Effector memory CD8-positive, alpha-beta T cell (primary cell): ENCODE results near the gene PSMA2.

Experiments used
- ATAC-seq: fragments of 150-1000 bp; cut with Tn5 transposase; replicated peaks from 2 replicates; pipeline ENCODE4 v1.10.0; 2021; ENCODE audit warnings: mild to moderate bottlenecking, moderate library complexity
- DNase-seq, 3 experiments: peaks; one replicate each; pipeline ENCODE4 v3.0.0; 2021
- H3K27ac Mint-ChIP-seq, 2 donors: one replicate each; pipeline ENCODE4 v1.8.0; 2022; ENCODE audit warnings: mild to moderate bottlenecking in 2 of 2, mixed read lengths in 2 of 2, moderate library complexity in 2 of 2
- H3K27me3 Mint-ChIP-seq, 2 donors: one replicate each; pipeline ENCODE4 v1.8.0; 2022; ENCODE audit warnings: mixed read lengths in 2 of 2
- H3K36me3 Mint-ChIP-seq: one replicate; pipeline ENCODE4 v1.8.0; 2022; ENCODE audit warnings: mild to moderate bottlenecking, moderate library complexity, mixed read lengths; ENCODE audit not compliant: insufficient read depth
- H3K4me1 Mint-ChIP-seq, 2 donors: one replicate each; pipeline ENCODE4 v1.8.0; 2022; ENCODE audit warnings: low read depth in 2 of 2, mixed read lengths in 2 of 2
- H3K4me3 Mint-ChIP-seq, 2 donors: one replicate each; pipeline ENCODE4 v1.8.0; 2022; ENCODE audit warnings: mild to moderate bottlenecking in 2 of 2, mixed read lengths in 2 of 2, moderate library complexity in 2 of 2
- H3K9me3 Mint-ChIP-seq, 2 donors: one replicate each; pipeline ENCODE4 v1.8.0; 2022; ENCODE audit warnings: mixed read lengths in 2 of 2
- total RNA-seq, 9 experiments: gene quantifications; one replicate each; lab custom pipeline; 2026; lab: John Stamatoyannopoulos, UW

The PSMA2 gene
- 4.9 to 14.3 (median 8.8) reads per million in 9 experiments for total RNA-seq

DNA sequence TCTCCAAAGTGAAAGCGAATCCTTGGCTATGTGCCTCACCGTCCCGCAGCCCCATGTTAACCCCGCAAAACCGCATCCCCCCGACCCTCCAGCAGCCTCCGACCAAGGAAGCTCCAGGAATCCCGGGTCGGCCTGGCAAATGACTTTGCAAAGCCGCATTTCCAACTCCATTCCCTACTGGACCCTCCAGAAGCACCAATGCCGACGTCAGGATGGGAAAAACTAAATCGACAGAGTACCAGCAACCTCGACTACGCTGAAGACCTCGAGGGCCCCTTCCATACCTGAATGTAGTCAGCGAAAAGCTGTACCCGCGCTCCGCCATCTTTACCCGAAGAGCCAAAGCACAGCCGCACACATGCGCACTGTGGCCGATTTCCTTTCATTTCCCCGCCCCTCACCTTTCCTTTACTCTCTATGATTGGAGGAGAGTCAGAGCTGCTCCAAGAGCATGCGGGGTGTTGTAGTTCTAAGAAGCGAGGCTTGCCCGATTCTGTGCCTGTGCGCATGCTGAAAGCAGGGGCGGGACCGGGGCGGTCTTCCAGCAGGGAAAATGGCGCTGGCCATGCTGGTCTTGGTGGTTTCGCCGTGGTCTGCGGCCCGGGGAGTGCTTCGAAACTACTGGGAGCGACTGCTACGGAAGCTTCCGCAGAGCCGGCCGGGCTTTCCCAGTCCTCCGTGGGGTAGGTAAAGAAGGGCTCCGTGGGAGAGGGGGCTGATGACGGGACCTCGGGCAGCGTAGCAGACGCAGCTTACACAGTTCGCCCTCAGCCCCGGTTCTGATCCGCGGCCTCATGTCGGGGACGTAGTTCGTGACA lies at the start of gene PSMA2, which contains the start of gene MRPL32:
Gene PSMA2 (minus strand): TSS at position 341 of the 818 bp plus-strand sequence. CDS start 16 bp downstream, at position 325.
Gene MRPL32 (plus strand): TSS at position 543 of the 818 bp plus-strand sequence. CDS start 11 bp downstream, at position 554.
- Mint-ChIP-seq H3K4me3 (peak within 1 kb of the TSS; percentile 97 to 99), H3K36me3 (peaks cover 36% of the 10 kb centered on the region), H3K27me3 (no peaks in the 10 kb centered on the region), H3K4me1 (peaks cover 31 to 46% of the 10 kb centered on the region in 2 donors), H3K27ac (peak within 1 kb of the TSS; percentile 98 to 100), H3K9me3 (no peaks in the 10 kb centered on the region)
- peak; percentile 93 to 95 (median 94) for DNase-seq
- peak; percentile 98 for ATAC-seq

DNA sequence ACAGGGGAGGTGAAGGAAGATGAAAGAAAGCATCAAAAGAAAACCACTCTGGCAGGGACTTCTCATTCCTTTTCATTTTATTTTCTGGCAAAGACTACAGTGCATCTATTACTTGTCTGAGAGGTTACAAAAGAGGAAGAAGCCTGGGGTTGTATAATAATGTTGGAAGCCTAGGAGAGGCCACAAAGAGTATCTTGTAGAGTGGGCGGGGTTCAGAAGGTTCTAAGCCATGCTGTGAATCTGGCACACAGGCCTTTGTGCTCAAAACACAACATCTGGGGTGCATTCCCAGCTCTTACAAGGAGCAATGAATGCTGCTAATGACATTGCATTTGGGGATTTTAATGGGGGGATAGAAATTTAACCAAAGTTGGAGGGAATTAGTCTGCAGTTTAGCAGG lies 49.6 kb upstream of the PSMA2 start:
- ATAC-seq (no peak), DNase-seq (no peak)
- peaks cover 27 to 31% of the 10 kb centered on the region in 2 donors for H3K27me3 Mint-ChIP-seq
- H3K4me1 Mint-ChIP-seq, result no peaks in the 10 kb centered on the region
- no peaks in the 10 kb centered on the region for H3K9me3 Mint-ChIP-seq
- no peak overlapping the region for H3K4me3 Mint-ChIP-seq
- no peak overlapping the region for H3K27ac Mint-ChIP-seq
- H3K36me3 Mint-ChIP-seq, result no peaks in the 10 kb centered on the region

DNA sequence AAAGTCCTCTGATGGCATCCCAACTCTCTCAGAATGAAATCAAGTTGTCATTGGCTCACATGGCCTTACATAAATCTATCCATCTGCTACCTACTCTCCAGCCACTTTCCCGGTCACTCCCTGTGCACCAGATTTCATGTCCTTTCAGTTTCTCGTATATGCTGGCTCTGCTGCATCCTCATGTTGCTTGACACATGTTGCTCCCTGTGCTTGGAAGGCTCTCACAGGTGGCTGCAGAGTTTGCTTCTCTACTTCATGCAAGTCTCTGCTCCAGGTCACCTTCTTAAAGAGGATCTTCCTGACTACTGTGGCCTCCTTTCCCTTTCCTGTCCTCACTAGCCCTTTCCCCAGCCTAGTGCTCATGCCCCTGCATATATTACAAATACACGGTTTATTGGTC lies 48.5 kb upstream of the PSMA2 start:
- no peaks in the 10 kb centered on the region for H3K36me3 Mint-ChIP-seq
- no peak overlapping the region for H3K4me3 Mint-ChIP-seq
- no peak overlapping the region for H3K27ac Mint-ChIP-seq
- no peaks in the 10 kb centered on the region for H3K9me3 Mint-ChIP-seq
- H3K27me3 Mint-ChIP-seq, result peaks cover 23 to 38% of the 10 kb centered on the region in 2 donors
- no peak for DNase-seq
- no peaks in the 10 kb centered on the region for H3K4me1 Mint-ChIP-seq
- ATAC-seq, result no peak

DNA sequence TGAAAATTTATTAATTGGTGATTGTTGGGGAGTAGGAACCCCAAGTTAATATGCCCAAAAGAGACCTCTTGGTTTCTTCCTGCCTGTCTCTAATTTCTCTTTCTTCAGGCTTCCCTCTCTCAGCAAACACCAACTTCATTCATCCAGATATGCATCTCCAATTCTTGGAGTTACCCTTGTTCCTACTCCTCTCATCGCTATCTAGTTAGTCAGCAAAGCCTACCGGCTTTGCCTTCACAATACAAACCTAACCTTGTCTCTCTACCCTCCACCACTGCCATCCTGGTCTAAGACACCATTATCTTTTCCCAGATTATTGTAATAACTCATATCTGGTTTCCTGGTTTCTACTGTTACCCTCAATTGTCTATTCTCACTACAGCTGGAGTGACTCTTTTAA lies 48.1 kb upstream of the PSMA2 start:
- Mint-ChIP-seq H3K36me3 (no peaks in the 10 kb centered on the region), H3K27ac (no peak overlapping the region), H3K4me1 (no peaks in the 10 kb centered on the region), H3K4me3 (no peak overlapping the region), H3K9me3 (no peaks in the 10 kb centered on the region), H3K27me3 (peaks cover 26 to 38% of the 10 kb centered on the region in 2 donors)
- ATAC-seq (no peak), DNase-seq (no peak)

DNA sequence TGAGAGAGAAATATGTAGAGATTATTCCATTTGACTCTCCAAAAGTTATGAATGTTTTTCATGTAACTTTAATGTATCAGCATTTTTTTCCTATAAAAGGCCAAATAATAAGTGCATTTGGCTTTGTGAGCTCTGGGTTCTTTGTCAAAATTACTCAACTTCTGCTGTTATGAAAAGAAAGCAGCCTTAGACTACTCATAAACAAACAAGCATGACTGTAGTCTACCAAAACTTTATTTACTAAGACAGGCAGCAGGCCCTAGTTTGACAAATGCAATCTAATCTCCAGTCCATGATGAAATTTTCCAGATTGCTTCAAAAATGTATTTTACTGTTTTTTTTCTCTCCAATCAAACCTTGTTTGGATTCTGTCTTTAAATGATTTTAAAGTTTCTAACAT lies 46.5 kb upstream of the PSMA2 start:
- no peaks in the 10 kb centered on the region for H3K36me3 Mint-ChIP-seq
- no peaks in the 10 kb centered on the region for H3K4me1 Mint-ChIP-seq
- H3K27ac Mint-ChIP-seq, result no peak overlapping the region
- DNase-seq, result no peak
- peaks cover 35 to 51% of the 10 kb centered on the region in 2 donors for H3K27me3 Mint-ChIP-seq
- no peak overlapping the region for H3K4me3 Mint-ChIP-seq
- ATAC-seq, result no peak
- no peaks in the 10 kb centered on the region for H3K9me3 Mint-ChIP-seq

DNA sequence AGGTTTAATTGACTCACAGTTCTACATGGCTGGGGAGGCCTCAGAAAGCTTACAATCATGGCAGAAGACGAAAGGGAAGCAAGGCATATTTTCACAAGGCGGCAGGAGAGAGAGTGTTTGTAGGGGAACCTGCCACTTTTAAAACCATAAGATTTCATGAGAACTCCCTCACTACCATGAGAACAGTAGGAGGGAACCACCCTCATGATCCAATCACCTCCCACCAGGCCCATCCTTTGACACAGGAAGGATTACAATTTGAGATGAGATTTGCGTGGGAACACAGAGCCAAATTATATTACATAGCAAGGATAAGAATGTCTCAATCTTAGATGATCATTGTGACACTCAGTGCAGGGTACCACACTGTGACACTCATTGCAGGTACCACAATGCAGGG lies 44.4 kb upstream of the PSMA2 start:
- no peaks in the 10 kb centered on the region for H3K9me3 Mint-ChIP-seq
- H3K27me3 Mint-ChIP-seq, result peaks cover 35 to 52% of the 10 kb centered on the region in 2 donors
- H3K27ac Mint-ChIP-seq, result no peak overlapping the region
- no peak for ATAC-seq
- no peak for DNase-seq
- no peak overlapping the region for H3K4me3 Mint-ChIP-seq
- no peaks in the 10 kb centered on the region for H3K4me1 Mint-ChIP-seq
- no peaks in the 10 kb centered on the region for H3K36me3 Mint-ChIP-seq

DNA sequence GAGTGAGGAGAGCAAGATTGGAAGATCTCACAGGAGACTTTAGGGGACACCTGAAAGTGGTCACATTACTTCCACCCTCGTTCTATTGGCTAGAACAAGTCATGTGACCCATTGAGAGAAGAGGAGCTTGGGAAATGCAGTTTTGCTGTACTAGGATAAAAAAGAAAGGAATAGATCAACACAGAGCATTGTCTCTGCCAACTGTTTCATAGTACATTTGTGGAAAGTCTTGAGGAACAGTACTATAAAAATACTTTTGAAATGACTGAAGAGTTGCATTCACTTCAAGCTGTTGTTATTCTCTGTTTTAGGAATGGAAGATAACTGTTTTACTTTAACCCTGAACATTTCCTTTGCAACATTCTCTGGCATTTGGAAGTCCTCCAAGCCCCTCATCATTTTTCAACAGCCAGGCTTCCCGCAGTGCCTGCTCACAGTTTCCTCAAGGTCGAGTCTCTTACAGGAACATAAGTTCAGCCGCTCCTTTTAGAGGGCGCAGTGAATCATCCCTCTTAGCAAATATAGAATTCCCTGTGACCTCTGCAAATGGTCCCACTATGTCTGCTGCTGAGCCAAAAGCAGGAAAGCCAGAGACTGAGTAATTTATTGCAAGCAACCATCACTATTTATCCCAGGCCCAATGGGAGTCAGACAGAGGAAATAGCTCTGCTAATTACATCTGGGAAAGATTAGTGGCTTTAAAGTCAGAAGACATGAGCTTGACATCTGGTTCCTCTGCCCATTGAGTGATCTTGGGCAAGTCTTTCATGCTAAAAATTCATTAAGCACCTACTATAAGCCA lies 40.9 kb upstream of the PSMA2 start:
- no peaks in the 10 kb centered on the region for H3K9me3 Mint-ChIP-seq
- H3K27ac Mint-ChIP-seq, result no peak overlapping the region
- DNase-seq, result no peak

DNA sequence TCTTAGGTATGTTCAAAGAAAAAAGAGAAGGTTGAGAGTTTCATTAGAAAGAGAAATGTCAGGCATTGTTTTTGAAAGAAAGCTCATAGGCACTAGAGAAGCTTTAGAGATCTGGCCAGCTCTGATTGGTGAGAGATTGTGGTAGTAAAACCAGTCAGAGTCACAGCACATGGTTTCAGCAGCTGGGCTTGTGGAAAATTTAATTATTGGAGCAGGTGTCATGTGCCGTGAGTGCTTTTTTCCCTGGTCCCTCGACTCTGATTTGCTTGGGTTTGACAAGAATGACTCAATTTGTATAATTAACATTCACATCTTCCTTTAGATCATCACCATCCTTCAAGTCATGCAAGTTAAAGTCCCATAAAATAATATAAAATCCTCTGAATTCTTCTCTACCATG lies 35.4 kb upstream of the PSMA2 start:
- Mint-ChIP-seq H3K4me1 (no peaks in the 10 kb centered on the region), H3K27ac (no peak overlapping the region), H3K36me3 (no peaks in the 10 kb centered on the region), H3K4me3 (no peak overlapping the region), H3K9me3 (no peaks in the 10 kb centered on the region), H3K27me3 (peaks cover 29 to 32% of the 10 kb centered on the region in 2 donors)
- DNase-seq (no peak), ATAC-seq (no peak)

More for the DNA sequence above, 40.9 kb upstream of the PSMA2 start:
- Mint-ChIP-seq H3K4me3 (no peak overlapping the region), H3K4me1 (no peaks in the 10 kb centered on the region), H3K27me3 (peaks cover 31 to 44% of the 10 kb centered on the region in 2 donors), H3K36me3 (no peaks in the 10 kb centered on the region)
- ATAC-seq, result no peak

DNA sequence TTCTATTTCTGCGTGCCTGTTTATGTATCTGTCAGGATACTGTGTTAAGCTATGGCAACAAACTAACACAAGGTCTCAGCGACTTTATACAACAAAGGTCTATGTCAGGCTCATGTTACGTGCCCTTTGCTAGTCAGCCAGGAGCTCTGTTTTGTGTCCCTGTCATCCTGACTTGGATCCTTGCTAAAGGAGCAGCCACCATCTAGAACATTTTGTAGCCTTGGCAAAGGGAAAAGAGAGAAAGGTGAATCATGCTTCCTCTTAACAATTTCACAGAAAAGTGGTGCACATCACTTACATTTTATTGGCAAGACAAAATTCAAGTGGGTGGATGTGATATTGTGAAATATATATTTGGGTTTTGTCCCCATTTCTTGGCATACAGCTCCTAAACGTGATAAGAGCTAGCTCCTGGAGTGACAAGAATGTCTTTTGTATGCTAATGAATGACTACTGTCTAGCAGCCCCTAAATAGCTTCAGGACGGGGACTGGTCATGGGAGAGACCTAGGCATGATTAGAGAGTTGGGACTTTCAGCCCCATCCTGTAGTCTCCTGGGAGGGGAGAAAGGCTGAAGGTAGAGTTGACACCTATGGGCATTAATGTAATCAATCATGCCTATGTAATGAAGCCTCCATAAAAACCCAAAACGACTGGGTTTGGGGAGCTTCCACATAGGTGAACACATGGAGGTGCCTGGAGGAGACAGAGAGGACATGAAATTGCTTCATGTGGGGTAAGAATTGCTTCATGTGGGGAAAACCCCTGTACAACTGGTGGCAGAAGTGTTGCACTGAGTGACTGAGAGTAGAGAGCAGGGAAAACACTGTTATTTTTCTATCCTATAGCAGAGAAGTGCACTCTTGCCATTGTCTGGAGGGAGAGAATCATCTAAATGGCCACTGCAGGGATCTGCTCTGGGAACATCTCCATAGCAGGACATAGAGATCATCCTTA lies 33.2 kb upstream of the PSMA2 start:
- H3K27ac Mint-ChIP-seq, result no peak overlapping the region

DNA sequence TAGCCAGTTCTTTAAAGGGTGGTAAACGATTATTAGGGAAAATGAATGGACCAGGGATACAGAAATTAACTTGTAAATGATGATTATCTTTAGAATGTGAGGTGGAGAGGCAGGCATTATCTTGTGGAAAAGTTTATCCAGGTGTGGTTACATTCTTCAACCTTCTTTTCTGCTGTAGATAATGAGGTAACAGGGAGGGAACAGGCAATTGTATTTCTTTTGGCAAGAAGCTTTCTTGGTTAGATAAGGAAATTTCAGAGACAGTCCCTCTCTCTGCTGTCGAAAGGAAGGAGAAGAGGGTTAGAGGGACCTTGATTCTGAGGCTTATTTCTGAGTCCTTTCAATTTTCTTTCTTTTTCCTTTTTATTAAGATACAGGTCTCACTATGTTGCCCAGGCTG lies 32.3 kb upstream of the PSMA2 start:
- Mint-ChIP-seq H3K36me3 (no peaks in the 10 kb centered on the region), H3K27ac (no peak overlapping the region), H3K27me3 (peaks cover 46% of the 10 kb centered on the region in 2 donors), H3K4me1 (no peaks in the 10 kb centered on the region), H3K4me3 (no peak overlapping the region), H3K9me3 (no peaks in the 10 kb centered on the region)
- DNase-seq (no peak), ATAC-seq (no peak)

More for the DNA sequence above, 33.2 kb upstream of the PSMA2 start:
- Mint-ChIP-seq H3K4me3 (no peak overlapping the region), H3K4me1 (no peaks in the 10 kb centered on the region), H3K27me3 (peaks cover 41 to 45% of the 10 kb centered on the region in 2 donors), H3K9me3 (no peaks in the 10 kb centered on the region), H3K36me3 (no peaks in the 10 kb centered on the region)
- ATAC-seq (no peak), DNase-seq (no peak)

DNA sequence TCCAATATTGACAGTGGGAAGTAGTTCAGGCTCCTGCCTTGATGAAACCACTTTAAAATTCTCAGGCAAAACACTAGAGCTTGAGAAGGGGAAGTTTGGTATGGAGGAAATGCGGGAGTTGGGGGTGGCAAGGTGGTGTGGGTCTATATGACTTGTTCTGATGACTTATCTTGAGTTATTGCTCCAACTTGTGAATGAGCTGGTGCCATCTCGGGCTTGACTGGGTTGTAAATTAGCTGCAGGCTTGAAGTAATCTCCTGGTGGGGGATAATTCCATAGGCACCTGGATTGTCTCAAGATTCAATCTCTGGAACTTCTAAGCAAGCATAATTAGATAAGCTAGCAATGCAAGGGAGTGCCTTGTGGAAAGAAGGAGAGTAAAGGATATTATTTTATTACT lies 29.2 kb upstream of the PSMA2 start:
- DNase-seq, result no peak
- Mint-ChIP-seq H3K27me3 (peaks cover 26 to 27% of the 10 kb centered on the region in 2 donors), H3K36me3 (peaks cover 2% of the 10 kb centered on the region), H3K9me3 (peaks cover 0 to 7% of the 10 kb centered on the region in 2 donors), H3K27ac (no peak overlapping the region), H3K4me3 (no peak overlapping the region), H3K4me1 (no peaks in the 10 kb centered on the region)
- no peak for ATAC-seq

DNA sequence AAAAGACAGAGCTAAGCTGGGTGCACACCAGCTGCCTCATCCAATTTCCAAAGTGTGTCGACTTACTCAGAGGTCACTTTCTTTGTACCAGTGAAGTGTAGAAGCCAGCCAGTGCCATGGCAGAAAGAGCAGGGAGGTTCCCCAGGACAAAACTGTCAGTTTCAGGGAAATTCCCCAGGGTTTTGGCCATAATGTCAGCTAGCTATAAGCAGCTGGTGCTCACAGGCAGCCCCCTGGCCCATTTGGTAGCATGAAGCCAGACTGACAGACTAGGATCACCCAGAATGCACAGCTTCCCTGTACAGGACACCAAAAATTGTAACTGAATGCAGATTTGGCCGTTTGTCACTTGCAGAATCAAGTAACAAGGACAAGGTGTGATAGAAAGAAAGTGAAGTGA lies 28.8 kb upstream of the PSMA2 start:
- no peak overlapping the region for H3K27ac Mint-ChIP-seq
- peaks cover 0 to 7% of the 10 kb centered on the region in 2 donors for H3K9me3 Mint-ChIP-seq

DNA sequence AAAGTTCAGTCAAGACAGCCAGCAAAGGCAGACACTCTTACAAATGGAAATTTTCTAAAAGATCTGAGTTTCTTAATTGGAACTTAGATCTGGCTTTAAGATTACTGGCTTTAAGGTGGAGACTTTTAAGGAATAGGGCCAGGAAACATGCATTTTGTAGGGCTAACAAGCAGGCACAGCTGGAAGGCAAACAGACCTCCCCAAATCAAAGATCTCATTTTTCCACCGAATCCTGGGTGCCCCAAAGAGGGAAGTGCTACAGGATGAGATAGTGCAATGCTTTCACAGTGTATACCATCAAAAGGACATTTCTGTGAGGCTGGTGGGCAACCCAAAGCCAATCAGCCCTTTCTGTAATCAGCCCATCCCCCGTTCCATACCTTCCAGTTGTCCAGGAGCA lies 27.6 kb upstream of the PSMA2 start:
- Mint-ChIP-seq H3K4me3 (no peak overlapping the region), H3K9me3 (peaks cover 0 to 7% of the 10 kb centered on the region in 2 donors), H3K36me3 (peaks cover 2% of the 10 kb centered on the region), H3K27me3 (peaks cover 15 to 17% of the 10 kb centered on the region in 2 donors), H3K4me1 (no peaks in the 10 kb centered on the region), H3K27ac (no peak overlapping the region)
- no peak for DNase-seq
- no peak for ATAC-seq

More for the DNA sequence above, 28.8 kb upstream of the PSMA2 start:
- peaks cover 25 to 27% of the 10 kb centered on the region in 2 donors for H3K27me3 Mint-ChIP-seq
- no peaks in the 10 kb centered on the region for H3K4me1 Mint-ChIP-seq
- no peak for ATAC-seq
- DNase-seq, result no peak
- H3K4me3 Mint-ChIP-seq, result no peak overlapping the region
- peaks cover 2% of the 10 kb centered on the region for H3K36me3 Mint-ChIP-seq
